Measurements from ENCODE around the gene SERPINB7.

Gene SERPINB7

GRCh38 chr18:63788447-63789096 is 13.4 kb downstream of the SERPINB7 start:
- peak; percentile 23 to 46 for DNase-seq (ENCODE audit: low read depth in 2 of 2)

GRCh38 chr18:63789327-63789726 is 14.1 kb downstream of the SERPINB7 start:
- DNase-seq (ENCODE audit: low read depth in 2 of 2) = no peak

GRCh38 chr18:63795606-63796005 is 20.4 kb downstream of the SERPINB7 start:
- no peak for DNase-seq (ENCODE audit: low read depth in 2 of 2)

GRCh38 chr18:63799189-63799588 is 24.0 kb downstream of the SERPINB7 start:
- DNase-seq (ENCODE audit: low read depth in 2 of 2) = no peak

GRCh38 chr18:63801343-63801742 is 26.1 kb downstream of the SERPINB7 start:
- DNase-seq (ENCODE audit: low read depth in 2 of 2) = no peak

- DNase-seq (ENCODE audit: low read depth in 2 of 2) = no peak
Observed at GRCh38 chr18:63808125-63808524, 32.9 kb downstream of the SERPINB7 start.

GRCh38 chr18:63817441-63818051 is 42.3 kb downstream of the SERPINB7 start:
- DNase-seq (ENCODE audit: low read depth in 2 of 2) = no peak

GRCh38 chr18:63818212-63818611 is 43.0 kb downstream of the SERPINB7 start:
- DNase-seq (ENCODE audit: low read depth in 2 of 2) = no peak

GRCh38 chr18:63819786-63820185 is 44.6 kb downstream of the SERPINB7 start:
- no peak for DNase-seq (ENCODE audit: low read depth in 2 of 2)

GRCh38 chr18:63820694-63821093 is 45.5 kb downstream of the SERPINB7 start:
- DNase-seq (ENCODE audit: low read depth in 2 of 2) = no peak

- no peak for DNase-seq (ENCODE audit: low read depth in 2 of 2)
Observed at GRCh38 chr18:63823516-63824219, 48.5 kb downstream of the SERPINB7 start.

GRCh38 chr18:63824220-63824525 is 49.0 kb downstream of the SERPINB7 start:
- DNase-seq (ENCODE audit: low read depth in 2 of 2) = no peak

GRCh38 chr18:63828120-63828519 is 52.9 kb downstream of the SERPINB7 start:
- no peak for DNase-seq (ENCODE audit: low read depth in 2 of 2)

- DNase-seq (ENCODE audit: low read depth in 2 of 2) = no peak
Observed at GRCh38 chr18:63828656-63829055, 53.4 kb downstream of the SERPINB7 start.

GRCh38 chr18:63829886-63830285 is 54.7 kb downstream of the SERPINB7 start:
- DNase-seq (ENCODE audit: low read depth in 2 of 2) = no peak

GRCh38 chr18:63831080-63831788 is 56.0 kb downstream of the SERPINB7 start:
- DNase-seq (ENCODE audit: low read depth in 2 of 2) = no peak

- no peak for DNase-seq (ENCODE audit: low read depth in 2 of 2)
Observed at GRCh38 chr18:63832470-63832869, 57.3 kb downstream of the SERPINB7 start.

- no peak for DNase-seq (ENCODE audit: low read depth in 2 of 2)
Observed at GRCh38 chr18:63834471-63835113, 59.4 kb downstream of the SERPINB7 start.

- no peak for DNase-seq (ENCODE audit: low read depth in 2 of 2)
Observed at GRCh38 chr18:63836456-63836855, 61.2 kb downstream of the SERPINB7 start.

GRCh38 chr18:63837590-63837989 is 62.4 kb downstream of the SERPINB7 start:
- DNase-seq (ENCODE audit: low read depth in 2 of 2) = no peak

GRCh38 chr18:63843008-63843407 is 67.8 kb downstream of the SERPINB7 start:
- no peak for DNase-seq (ENCODE audit: low read depth in 2 of 2)

GRCh38 chr18:63844254-63844653 is 69.0 kb downstream of the SERPINB7 start:
- no peak for DNase-seq (ENCODE audit: low read depth in 2 of 2)

All from stimulated activated CD8-positive, alpha-beta memory T cell treated with anti-CD3 and anti-CD28 coated beads, Interleukin-15, amount 100 ng/mL, for 4 hours (primary cell).